Pulmonary artery endothelial cell (primary cell): ENCODE measurements around the gene REM2. TPM values are rescaled to one million over a fixed set of nuclear protein-coding genes. Genes with fewer than 3 reads are reported as not detected.
A peak's percentile ranks its signal among the peaks of the same experiment; 100 is the strongest.
"Not testable (repeated sequence)": the region's sequence is repeated elsewhere in the genome, so short reads cannot be mapped to it uniquely, and the experiment has no call there.

Experiments
- DNase-seq: peaks from one replicate; pipeline ENCODE4 v3.0.0-alpha.2; 2011; ENCODE audit warnings: low read depth, low spot score
- total RNA-seq: library from RNA; depleted of rRNA; stranded (reverse); fragments of >200 nt; gene quantifications from 2 replicates; pipeline ENCODE4 v1.2.3, GENCODE V29; 2014

Gene REM2
- total RNA-seq, 1 donor from 2014 or later, result under 0.01 TPM

- no peak for DNase-seq
These were observed 13.3 kb downstream of the REM2 start for GRCh38 chr14:22896356-22896755.

- DNase-seq, result no peak
These were observed 13.7 kb downstream of the REM2 start for GRCh38 chr14:22896760-22897159.

GRCh38 chr14:22897357-22897756, 14.3 kb downstream of the REM2 start:
- no peak for DNase-seq

GRCh38 chr14:22898302-22899090, 15.5 kb downstream of the REM2 start:
- DNase-seq, result no peak

GRCh38 chr14:22900081-22900799, 17.2 kb downstream of the REM2 start:
- peak; percentile 37 for DNase-seq

GRCh38 chr14:22901799-22902198, 18.8 kb downstream of the REM2 start:
- DNase-seq, result no peak

- DNase-seq, result no peak
These were observed 20.7 kb downstream of the REM2 start for GRCh38 chr14:22903742-22904087.

GRCh38 chr14:22905627-22906026, 22.6 kb downstream of the REM2 start:
- DNase-seq, result no peak

GRCh38 chr14:22906073-22906472, 23.1 kb downstream of the REM2 start:
- DNase-seq, result no peak

- DNase-seq, result no peak
These were observed 24.4 kb downstream of the REM2 start for GRCh38 chr14:22907429-22907828.

- no peak for DNase-seq
These were observed 25.6 kb downstream of the REM2 start for GRCh38 chr14:22908601-22909000.

- DNase-seq, result no peak
These were observed 27.9 kb downstream of the REM2 start for GRCh38 chr14:22910916-22911315.

- not testable (repeated sequence) for DNase-seq
These were observed 31.8 kb downstream of the REM2 start for GRCh38 chr14:22914836-22915235.

GRCh38 chr14:22915886-22916521, 33.0 kb downstream of the REM2 start:
- DNase-seq, result no peak

- peak; percentile 100 for DNase-seq
These were observed 36.0 kb downstream of the REM2 start, which contains the start of gene RBM23 for GRCh38 chr14:22918804-22919600. Gene RBM23, minus strand, starts transcription at chr14:22919149.

GRCh38 chr14:22919601-22919921, 36.5 kb downstream of the REM2 start:
- no peak for DNase-seq

- DNase-seq, result no peak
These were observed 37.7 kb downstream of the REM2 start for GRCh38 chr14:22920697-22921096.

GRCh38 chr14:22922294-22922693, 39.3 kb downstream of the REM2 start:
- DNase-seq, result no peak

GRCh38 chr14:22923746-22924145, 40.7 kb downstream of the REM2 start:
- DNase-seq, result no peak

- no peak for DNase-seq
These were observed 42.5 kb downstream of the REM2 start for GRCh38 chr14:22925513-22925912.

GRCh38 chr14:22926316-22926715, 43.3 kb downstream of the REM2 start:
- DNase-seq, result no peak
